Muscle of leg (tissue), 11 donors: Measurements from ENCODE around the gene DGKG. TPM values are rescaled to one million over a fixed set of nuclear protein-coding genes. Genes with fewer than 3 reads are reported as not detected.
A peak's percentile ranks its signal among the peaks of the same experiment; 100 is the strongest.

Experiments
- DNase-seq: peaks from one replicate; pipeline ENCODE4 v3.0.0; 2013
- H3K27ac ChIP-seq: one replicate; pipeline ENCODE4 v1.5.1; 2013; ENCODE audit warnings: mild to moderate bottlenecking, low read length, control low read depth
- H3K27me3 ChIP-seq: one replicate; pipeline ENCODE4 v1.6.1; 2013; ENCODE audit warnings: low read length; ENCODE audit not compliant: control insufficient read depth, insufficient read depth
- H3K36me3 ChIP-seq: one replicate; pipeline ENCODE4 v1.6.1; 2013; ENCODE audit warnings: low read length; ENCODE audit not compliant: control insufficient read depth, insufficient read depth
- H3K4me1 ChIP-seq: one replicate; pipeline ENCODE4 v1.6.1; 2013; ENCODE audit warnings: low read length; ENCODE audit not compliant: control insufficient read depth, insufficient read depth
- H3K4me3 ChIP-seq: one replicate; pipeline ENCODE4 v1.5.1; 2013; ENCODE audit warnings: low read length, control low read depth
- H3K9me3 ChIP-seq: replicated peaks from 2 replicates; pipeline ENCODE4 v1.6.1; 2013; ENCODE audit warnings: low read depth, low read length; ENCODE audit not compliant: control insufficient read depth
- WGBS: methylation state at CpG from one replicate; pipeline ENCODE4 v1.1.5; 2013; ENCODE audit warnings: missing lambda C conversion rate; ENCODE audit not compliant: insufficient coverage; 5-methylcytosine and 5-hydroxymethylcytosine counted together
- polyA plus RNA-seq, 8 donors: library from polyadenylated mRNA; unstranded; fragments of 120-200 nt; gene quantifications; one replicate each; pipeline versions ENCODE4 v1.2.1 to v1.2.3, GENCODE V29; 2013; ENCODE audit warnings: inconsistent platforms in 1 of 8, low replicate concordance in 1 of 8; ENCODE audit not compliant: insufficient read length in 8 of 8, insufficient read depth in 1 of 8
- total RNA-seq: library from RNA; stranded (reverse); fragments of 120-200 nt; gene quantifications from one replicate; pipeline ENCODE4 v1.2.4, GENCODE V29; 2013

The DGKG gene
- total and polyA plus RNA-seq, 9 donors, result 0.83 to 2.0 (median 1.6) TPM

DNA sequence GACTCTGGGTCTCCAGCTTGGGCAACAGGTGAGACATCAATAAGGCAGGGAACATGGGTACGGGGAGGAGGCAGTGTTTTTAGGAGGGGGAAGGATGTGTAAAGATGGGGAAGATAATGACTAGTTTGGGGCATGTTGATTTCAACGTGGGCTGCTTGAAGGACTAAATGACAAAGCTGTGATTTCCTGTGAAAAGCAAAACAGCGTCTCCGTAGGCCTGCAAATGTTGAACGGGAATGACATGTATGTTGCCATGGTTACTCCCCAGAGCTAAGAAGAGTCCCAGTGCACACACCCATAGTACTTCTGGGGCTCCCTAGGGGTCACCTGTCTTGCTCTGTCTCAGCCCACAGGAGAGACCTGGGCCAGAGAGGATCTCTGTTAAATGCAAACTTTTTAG is 181.9 kb downstream of the DGKG start:
- Histone ChIP-seq H3K4me1 (peaks cover 4% of the 10 kb centered on the region), H3K36me3 (no peaks in the 10 kb centered on the region), H3K27me3 (no peaks in the 10 kb centered on the region), H3K9me3 (no peaks in the 10 kb centered on the region), H3K4me3 (no peak overlapping the region), H3K27ac (no peak overlapping the region)
- DNase-seq, result no peak
- WGBS, result 31% methylated on average over 4 of the region's 5 CpGs

- 47% methylated on average over 3 of the region's 4 CpGs for WGBS
- Histone ChIP-seq H3K4me3 (no peak overlapping the region), H3K27me3 (no peaks in the 10 kb centered on the region), H3K4me1 (peaks cover 4% of the 10 kb centered on the region), H3K36me3 (no peaks in the 10 kb centered on the region), H3K9me3 (no peaks in the 10 kb centered on the region), H3K27ac (peak overlapping the region; percentile 20)
- DNase-seq, result peak; percentile 80
Observed at GRCh38 chr3:186178412-186178811, 183.6 kb downstream of the DGKG start.

- no peaks in the 10 kb centered on the region for H3K27me3 ChIP-seq
- WGBS, result 67% methylated on average over 3 of the region's 6 CpGs
- no peaks in the 10 kb centered on the region for H3K36me3 ChIP-seq
Observed at GRCh38 chr3:186176373-186176990, 185.6 kb downstream of the DGKG start.

DNA sequence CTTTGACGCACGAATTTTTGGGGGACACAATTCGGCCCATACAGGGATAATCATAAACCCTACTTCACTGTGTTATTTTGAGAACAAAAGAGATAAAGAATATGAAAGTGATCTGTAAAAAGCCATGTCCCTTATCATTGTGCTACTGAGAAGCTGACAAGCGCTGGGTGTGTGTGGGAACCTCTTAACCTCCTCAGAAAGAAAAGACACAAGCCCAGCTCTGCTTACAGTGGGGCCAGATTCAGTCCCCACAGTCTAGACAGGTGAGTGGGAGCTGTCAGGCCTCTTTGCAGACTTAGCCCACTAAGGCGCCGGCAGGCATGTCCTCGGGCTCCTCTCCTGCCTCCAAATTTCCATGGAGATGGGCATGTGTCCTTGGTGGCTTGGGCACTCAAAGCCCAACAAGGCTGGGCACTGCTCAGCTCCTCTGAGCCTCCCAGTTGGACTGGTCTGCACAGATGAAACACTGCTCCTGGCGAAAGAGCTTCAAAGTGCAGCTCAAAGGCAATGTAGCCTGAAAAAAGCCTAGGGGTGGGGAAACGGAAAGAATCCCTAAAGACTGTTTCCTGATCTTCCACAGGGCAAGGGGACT is 188.7 kb downstream of the DGKG start:
- Histone ChIP-seq H3K4me3 (no peak overlapping the region), H3K27ac (no peak overlapping the region), H3K4me1 (peaks cover 2% of the 10 kb centered on the region), H3K27me3 (no peaks in the 10 kb centered on the region), H3K9me3 (no peaks in the 10 kb centered on the region), H3K36me3 (no peaks in the 10 kb centered on the region)
- WGBS, result 77% methylated on average over 4 of the region's 9 CpGs
- no peak for DNase-seq

More at GRCh38 chr3:186176373-186176990, 185.6 kb downstream of the DGKG start:
- Histone ChIP-seq H3K9me3 (no peaks in the 10 kb centered on the region), H3K4me3 (no peak overlapping the region), H3K27ac (no peak overlapping the region), H3K4me1 (no peaks in the 10 kb centered on the region)
- DNase-seq, result peak; percentile 52

DNA sequence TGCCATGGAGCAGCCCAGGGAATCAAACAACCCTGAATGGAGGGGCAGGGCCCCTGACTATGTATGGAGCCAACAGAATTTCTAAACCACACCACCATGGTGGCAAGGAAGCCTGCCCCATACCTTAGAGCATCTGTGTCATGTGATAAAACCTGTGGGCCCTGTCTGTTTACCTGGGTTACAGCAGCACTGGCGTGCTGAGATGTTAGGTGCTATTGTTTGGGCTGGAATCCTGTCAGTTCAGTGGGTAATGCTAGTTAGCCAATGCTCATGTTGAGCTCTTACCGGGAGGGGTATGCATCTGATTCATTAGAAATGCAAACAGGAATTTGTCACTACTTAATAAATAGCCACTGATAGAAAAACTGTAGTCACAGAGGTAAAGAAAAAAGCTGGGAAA is 189.7 kb downstream of the DGKG start:
- DNase-seq, result no peak
- H3K27ac ChIP-seq, result no peak overlapping the region
- no CpG with 5 or more reads among the region's 2 CpGs for WGBS
- no peak overlapping the region for H3K4me3 ChIP-seq
- no peaks in the 10 kb centered on the region for H3K27me3 ChIP-seq
- no peaks in the 10 kb centered on the region for H3K9me3 ChIP-seq
- H3K4me1 ChIP-seq, result peaks cover 2% of the 10 kb centered on the region
- H3K36me3 ChIP-seq, result no peaks in the 10 kb centered on the region

DNA sequence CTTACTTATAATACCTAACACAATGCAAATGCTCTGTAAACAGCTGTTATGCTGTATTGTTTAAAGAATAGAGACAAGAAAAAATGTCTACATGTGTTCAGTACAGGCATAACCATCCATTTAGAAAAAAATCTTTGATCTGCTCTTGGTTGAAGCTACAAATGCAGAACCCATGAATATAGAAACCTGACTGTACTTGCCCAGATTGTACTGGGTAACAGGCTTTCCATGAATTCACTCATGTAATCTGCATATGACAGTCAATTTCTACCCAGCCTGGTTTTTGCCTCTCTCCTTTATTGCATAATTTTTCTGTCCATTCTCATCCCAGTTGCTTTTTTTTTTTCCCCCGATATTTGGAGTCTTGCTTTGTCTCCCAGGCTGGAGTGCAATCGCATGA is 190.5 kb downstream of the DGKG start:
- Histone ChIP-seq H3K4me1 (peaks cover 2% of the 10 kb centered on the region), H3K9me3 (no peaks in the 10 kb centered on the region), H3K27ac (no peak overlapping the region), H3K36me3 (no peaks in the 10 kb centered on the region), H3K27me3 (no peaks in the 10 kb centered on the region), H3K4me3 (no peak overlapping the region)
- DNase-seq, result no peak
- 80% methylated on average over 1 of the region's 2 CpGs for WGBS

DNA sequence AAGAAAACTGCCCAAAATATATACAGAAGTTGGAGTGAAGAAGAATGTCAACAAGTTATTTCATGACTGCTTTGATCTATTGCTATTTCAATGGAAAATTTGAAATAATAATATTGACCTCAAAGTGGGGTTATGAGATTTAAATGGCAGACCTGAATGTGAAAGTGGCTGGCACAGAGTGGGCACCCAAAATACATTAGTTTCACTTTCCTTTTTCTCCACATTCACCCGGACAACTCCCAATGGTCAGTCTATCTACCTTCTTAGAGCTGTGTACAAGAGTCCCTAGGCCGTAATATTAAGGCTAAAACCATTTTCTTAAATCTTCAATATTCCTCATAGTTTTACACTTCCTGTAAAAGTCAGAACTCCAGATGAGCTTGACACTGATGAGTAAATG is 191.5 kb downstream of the DGKG start:
- H3K27me3 ChIP-seq, result no peaks in the 10 kb centered on the region
- no peaks in the 10 kb centered on the region for H3K36me3 ChIP-seq
- peaks cover 2% of the 10 kb centered on the region for H3K4me1 ChIP-seq
- H3K4me3 ChIP-seq, result no peak overlapping the region
- 44% methylated on average over 2 of the region's 2 CpGs for WGBS
- no peaks in the 10 kb centered on the region for H3K9me3 ChIP-seq
- no peak for DNase-seq
- no peak overlapping the region for H3K27ac ChIP-seq

DNA sequence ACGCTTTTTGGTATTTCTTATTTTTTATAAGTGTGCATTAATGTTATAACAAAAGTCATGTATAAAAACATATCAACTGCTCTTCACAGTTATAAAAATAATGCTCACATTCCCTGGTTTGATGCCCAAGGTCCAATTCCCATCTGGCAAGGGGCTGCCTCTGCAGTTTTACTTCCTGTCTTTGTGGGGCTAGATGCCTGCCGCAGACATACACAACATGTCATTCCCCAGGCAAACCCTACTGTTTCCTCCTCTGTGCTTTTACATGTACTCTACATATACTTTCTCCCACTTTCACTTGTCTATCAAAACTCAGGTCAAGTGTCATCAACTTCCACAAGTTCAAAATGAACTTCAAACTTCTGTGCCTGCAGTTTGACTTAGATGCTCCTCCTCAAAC is 192.7 kb downstream of the DGKG start:
- no peaks in the 10 kb centered on the region for H3K9me3 ChIP-seq
- 50% methylated on average over 1 of the region's 2 CpGs for WGBS
- peak; percentile 56 for DNase-seq

GRCh38 chr3:186168976-186169375 is 193.1 kb downstream of the DGKG start:
- DNase-seq, result no peak
- Histone ChIP-seq H3K27ac (no peak overlapping the region), H3K36me3 (no peaks in the 10 kb centered on the region), H3K27me3 (no peaks in the 10 kb centered on the region), H3K4me3 (no peak overlapping the region), H3K4me1 (peaks cover 4% of the 10 kb centered on the region), H3K9me3 (no peaks in the 10 kb centered on the region)

More for the DNA sequence above, 192.7 kb downstream of the DGKG start:
- H3K36me3 ChIP-seq, result no peaks in the 10 kb centered on the region
- no peak overlapping the region for H3K27ac ChIP-seq
- peaks cover 4% of the 10 kb centered on the region for H3K4me1 ChIP-seq
- no peak overlapping the region for H3K4me3 ChIP-seq
- H3K27me3 ChIP-seq, result no peaks in the 10 kb centered on the region

GRCh38 chr3:186167646-186168395 is 194.2 kb downstream of the DGKG start:
- Histone ChIP-seq H3K27ac (no peak overlapping the region), H3K36me3 (no peaks in the 10 kb centered on the region), H3K27me3 (no peaks in the 10 kb centered on the region), H3K9me3 (no peaks in the 10 kb centered on the region), H3K4me3 (no peak overlapping the region), H3K4me1 (peaks cover 4% of the 10 kb centered on the region)
- WGBS, result 80% methylated on average over 1 of the region's 1 CpG
- DNase-seq, result peak; percentile 85
